Stimulated activated CD4-positive, alpha-beta T cell treated with anti-CD3 and anti-CD28 coated beads, Interleukin-1b, Interleukin-23, amount 100 ng/mL, for 24 hours (primary cell): Measurements from ENCODE around the gene USHBP1.

Source experiments
- DNase-seq, 4 experiments: peaks; one replicate each; pipeline ENCODE4 v3.0.0-alpha.2; 2020; ENCODE audit warnings: low read depth in 4 of 4, low spot score in 1 of 4

USHBP1 gene

GRCh38 chr19:17242431-17243208 is 21.9 kb downstream of the USHBP1 start:
- DNase-seq = no peak

DNA sequence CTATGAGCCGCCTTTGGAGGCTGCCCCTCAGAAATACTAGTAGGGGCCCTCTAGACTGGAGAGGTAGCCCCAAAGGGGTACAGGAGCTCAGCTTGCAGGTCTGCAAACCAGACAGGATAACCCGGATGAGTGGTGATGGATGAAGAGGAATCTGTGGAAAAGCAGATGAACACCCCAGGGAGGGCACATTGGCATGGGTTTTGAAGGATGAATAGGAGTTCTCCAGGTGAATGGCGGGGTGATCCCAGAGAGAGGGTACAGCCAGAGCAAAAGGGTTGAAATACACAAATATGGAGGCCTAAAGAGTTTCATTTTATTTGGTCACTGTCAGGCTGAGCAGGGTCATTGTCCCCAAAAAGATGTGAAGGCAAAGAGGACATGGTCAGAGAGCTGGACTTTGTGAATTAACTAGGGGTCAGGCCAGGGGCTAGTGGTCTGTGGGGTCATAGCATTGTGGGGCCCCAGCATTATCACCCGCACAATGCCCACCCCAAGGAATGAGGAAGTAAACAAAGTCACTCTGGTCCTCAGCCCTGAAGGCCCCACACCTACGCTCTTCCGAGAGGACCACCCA is 23.6 kb downstream of the USHBP1 start:
- no peak for DNase-seq

DNA sequence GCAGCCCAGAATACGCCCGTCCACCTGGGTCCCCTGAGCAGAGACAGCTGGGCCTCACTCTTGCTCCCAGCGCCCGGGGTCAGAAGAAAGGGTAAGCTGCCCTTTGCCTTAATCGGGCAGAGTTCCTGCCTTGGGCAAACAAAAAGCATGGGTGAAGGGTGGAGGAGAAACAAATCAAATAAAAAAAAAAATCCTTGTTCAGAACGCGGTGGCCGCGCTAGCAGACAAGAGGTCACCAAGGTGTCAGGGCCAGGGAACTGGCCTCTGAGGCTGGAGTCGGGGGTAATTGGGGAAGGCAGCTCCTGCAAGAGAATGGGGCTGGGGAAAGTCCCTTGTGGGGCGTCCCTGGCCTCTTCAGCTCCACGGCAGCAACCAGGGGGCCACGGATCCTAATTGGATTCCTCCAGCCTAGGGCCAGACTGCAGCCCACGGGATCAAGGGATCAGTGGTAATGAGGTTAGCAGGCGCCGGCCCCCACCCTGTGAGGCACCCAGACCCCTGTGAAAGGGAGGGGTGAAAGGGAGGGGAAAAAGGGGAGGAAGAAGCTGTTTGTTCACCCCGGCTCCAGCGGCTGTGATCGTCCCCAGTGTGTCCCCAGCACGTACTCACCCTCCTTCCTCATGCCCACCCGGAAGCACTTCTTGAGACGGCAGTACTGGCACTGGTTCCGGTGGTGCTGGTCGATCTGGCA is 24.3 kb downstream of the USHBP1 start:
- no peak for DNase-seq

- no peak for DNase-seq
These were observed 26.5 kb downstream of the USHBP1 start for GRCh38 chr19:17237747-17238706.

GRCh38 chr19:17236811-17237543 is 27.6 kb downstream of the USHBP1 start:
- no peak for DNase-seq

DNA sequence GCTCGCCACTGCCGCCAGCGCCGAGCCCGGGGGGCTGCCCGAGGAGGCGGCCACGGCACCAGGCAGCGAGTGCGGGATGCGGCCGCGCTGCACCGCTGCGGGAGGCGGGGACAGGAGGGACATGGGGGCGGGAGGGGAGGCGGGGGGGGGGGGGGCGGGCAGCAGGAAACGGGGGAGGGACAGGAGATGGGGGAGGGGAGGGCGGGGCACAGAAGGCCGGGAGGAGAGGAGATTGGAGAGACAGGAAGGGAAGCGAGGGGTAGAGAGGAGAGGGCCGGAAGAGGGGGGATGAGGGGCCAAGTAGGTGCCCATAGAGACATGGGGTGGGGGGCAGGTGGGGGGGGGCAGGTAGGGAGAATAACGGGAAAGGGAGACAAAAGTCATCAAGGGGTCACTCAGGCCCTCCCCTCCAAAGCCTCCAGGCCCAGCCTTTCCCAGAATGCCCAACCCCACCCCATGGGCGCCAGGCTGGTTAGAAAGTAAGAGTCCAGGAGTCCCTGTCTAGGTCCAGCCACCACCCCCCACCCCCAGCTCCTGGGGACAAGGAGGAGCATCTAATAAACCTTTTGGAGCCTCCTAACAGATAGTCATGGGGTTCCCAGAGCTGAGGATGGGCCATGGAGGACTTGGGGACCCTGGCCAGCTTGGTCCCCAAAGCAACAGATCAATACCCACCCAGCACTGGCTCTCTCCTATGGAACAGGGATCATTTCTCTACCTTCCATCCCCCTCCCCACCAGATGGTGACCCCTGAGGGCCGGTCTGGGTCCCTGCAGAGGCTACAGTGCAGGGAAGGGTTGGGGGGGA is 28.4 kb downstream of the USHBP1 start:
- DNase-seq = no peak

DNA sequence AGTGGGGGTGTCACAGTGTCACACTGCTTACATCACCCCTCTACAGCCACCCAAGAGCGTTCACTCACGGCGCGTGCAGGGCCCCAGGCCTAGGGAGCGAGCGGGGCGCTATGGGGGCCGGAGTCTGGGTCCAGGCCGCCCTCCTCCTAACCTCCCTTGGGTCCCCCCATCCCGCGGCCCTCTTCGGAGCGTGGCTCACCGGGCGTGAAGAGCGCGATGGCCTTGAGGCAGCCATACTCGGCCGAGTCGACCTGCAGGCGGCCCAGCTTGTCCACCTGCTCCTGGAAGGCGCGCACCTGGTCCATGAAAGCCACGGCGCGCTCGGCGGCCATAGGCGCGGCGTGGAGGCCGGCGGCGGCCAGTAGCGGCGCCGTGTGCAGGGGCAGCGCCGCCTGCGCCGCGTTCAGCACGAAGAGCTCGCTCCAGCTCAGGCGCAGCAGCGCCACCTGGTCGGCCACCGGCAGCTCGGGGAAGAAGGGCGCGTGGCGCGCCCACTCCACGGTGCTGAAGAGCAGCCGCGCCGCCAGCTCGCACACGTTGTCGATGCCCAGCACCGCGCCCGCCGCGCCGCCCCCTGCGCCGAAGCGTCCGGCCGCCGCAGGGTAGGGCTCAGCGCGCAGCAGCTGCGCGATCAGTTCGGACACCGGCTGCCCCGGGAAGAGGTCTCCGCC is 29.1 kb downstream of the USHBP1 start:
- DNase-seq = peak in 2 of 4 experiments; percentile 49 to 58

- DNase-seq = peak in 3 of 4 experiments; percentile 45 to 56 (median 53)
These were observed 29.6 kb downstream of the USHBP1 start for GRCh38 chr19:17234911-17235299.

- no peak for DNase-seq
These were observed 32.3 kb downstream of the USHBP1 start for GRCh38 chr19:17232258-17232657.

- DNase-seq = no peak
These were observed 34.7 kb downstream of the USHBP1 start for GRCh38 chr19:17229890-17230289.

DNA sequence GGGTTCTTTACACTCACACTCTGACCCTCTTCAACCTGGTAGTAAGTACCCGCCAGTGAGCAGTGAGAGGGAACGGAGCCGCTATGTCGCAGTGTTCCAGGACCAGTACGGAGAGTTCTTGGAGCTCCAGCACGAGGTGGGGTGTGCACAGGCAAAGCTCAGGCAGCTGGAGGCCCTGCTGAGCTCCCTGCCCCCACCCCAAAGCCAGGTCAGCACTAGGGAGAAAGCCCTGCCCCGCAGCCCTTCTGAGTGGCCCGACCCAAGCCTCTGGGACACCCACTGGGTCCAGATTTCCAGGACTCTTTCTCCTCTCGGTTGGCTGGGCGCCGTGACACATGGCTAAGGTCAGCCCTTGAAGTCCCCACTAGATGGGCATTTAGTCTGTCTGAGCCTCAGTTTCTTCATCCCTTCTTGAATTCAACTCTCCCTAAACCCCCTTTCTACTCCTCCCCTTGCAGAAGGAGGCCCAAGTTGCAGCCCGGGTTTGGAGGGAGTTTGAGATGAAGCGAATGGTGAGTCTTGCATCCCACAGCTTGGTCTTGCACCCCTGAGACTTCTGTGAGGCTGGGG is 36.7 kb downstream of the USHBP1 start:
- no peak for DNase-seq

- peak; percentile 94 to 97 (median 94) for DNase-seq
These were observed 38.3 kb downstream of the USHBP1 start, which contains the start of gene OCEL1 for GRCh38 chr19:17226002-17226933. OCEL1 (plus strand) TSS chr19:17226226; CDS start chr19:17226248, 22 bp downstream.

DNA sequence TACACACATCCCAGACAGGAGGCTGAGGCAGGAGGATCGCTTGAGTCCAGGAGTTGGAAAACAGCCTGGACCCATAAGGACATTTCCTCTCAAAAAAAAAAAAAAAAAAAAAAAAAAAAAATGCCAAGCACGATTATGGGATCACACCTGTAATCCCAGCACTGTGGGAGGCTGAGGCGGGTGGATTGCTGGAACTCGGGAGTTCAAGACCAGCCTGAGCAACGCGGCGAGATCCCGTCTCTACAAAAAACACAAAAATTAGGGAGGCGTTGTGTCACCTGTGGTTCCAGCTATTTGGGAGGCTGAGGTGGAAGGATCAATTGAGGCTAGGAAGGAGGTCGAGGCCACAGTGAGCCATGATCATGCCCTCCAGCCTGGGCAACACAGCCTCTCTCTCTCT is 39.5 kb downstream of the USHBP1 start:
- no peak for DNase-seq

GRCh38 chr19:17220207-17220758 is 44.3 kb downstream of the USHBP1 start:
- DNase-seq = no peak

- no peak for DNase-seq
These were observed 45.3 kb downstream of the USHBP1 start for GRCh38 chr19:17219286-17219685.

GRCh38 chr19:17216058-17216670 is 48.4 kb downstream of the USHBP1 start:
- DNase-seq = no peak
